ENCODE data around the gene SNX8.

The SNX8 gene

DNA sequence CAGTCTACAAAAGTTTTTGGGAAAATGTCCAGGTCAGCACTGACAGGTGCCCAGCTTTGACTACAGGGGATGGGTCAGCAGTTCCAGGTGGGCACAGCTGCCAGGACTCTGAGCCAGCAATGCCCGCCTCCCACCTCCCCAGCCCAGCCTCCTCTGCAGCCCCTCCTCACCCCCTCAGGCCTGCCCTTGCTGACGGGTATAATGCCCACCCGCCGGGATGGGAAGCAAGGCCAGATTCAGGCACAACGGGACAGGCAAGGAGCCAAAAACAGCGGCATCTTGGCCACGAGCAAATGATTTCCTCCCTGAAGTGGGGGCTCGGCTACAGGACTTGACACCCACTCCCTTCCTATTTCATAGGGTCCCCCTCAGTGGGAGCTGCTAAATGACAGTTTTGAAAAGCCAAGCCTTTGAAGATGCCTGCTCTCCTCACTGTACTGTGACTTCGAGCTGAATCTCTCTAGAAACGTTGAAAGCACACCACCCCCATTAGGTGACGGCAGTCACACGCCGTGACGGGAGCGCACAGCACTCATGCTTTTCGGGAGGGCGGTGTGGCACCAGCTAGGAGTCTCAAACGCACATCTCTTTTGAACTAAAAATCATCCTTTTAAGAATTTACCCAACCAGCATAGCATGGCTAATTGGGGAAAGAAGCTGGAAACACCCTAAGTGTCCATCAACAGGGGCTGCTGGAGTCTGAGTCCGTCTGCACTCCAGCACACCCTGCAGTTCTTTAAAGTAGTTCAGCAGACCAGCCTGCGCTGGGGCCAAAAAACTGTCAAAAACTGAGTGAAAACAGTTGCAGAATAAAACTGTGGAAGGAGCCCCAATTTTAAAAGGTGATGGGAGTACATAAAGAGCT, 111.1 kb downstream of the SNX8 start:
- DNase-seq (ENCODE audit: low spot score): no peak

DNA sequence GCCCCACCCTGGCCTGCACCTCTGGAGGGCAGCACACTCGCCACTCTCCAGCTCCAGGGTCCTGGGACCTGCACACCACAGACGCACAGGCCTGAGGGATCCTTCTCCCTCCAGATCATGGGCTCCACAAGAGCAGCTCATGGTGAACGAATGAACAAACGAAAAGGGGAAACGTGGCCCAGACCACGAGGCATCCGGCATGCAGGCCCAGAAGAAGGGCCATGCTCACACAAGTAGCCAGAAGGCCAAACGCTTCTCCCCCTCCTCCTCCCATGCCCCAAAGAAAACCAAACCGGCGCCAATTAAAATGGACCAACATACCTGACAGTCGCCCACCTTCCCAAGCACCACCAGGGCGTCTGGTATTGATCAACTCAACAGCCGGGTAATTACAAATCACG, 111.9 kb downstream of the SNX8 start:
- peak; percentile 68 for DNase-seq (ENCODE audit: low spot score)

All from Ammon's horn (tissue), 1 donor.